Stimulated activated memory B cell treated with anti-CD40 and anti-IgM and Interleukin-4, amounts not matched to agents 10 μg/mL and 1 μg/mL and 100 μg/mL, for 72 hours (primary cell): Measurements from ENCODE around the gene PCK1.

Source experiments
- ATAC-seq: fragments of 150-1000 bp; cut with Tn5 transposase; 2 replicates; pipeline ENCODE4 v1.10.0; 2021
- H3K27ac Mint-ChIP-seq: one replicate; pipeline ENCODE4 v1.8.0; 2022; ENCODE audit warnings: mild to moderate bottlenecking, mixed read lengths
- H3K27me3 Mint-ChIP-seq: one replicate; pipeline ENCODE4 v1.8.0; 2022; ENCODE audit warnings: mixed read lengths
- H3K36me3 Mint-ChIP-seq: one replicate; pipeline ENCODE4 v1.8.0; 2022; ENCODE audit warnings: mixed read lengths
- H3K4me1 Mint-ChIP-seq: one replicate; pipeline ENCODE4 v1.8.0; 2022; ENCODE audit warnings: mixed read lengths
- H3K4me3 Mint-ChIP-seq: one replicate; pipeline ENCODE4 v1.8.0; 2022; ENCODE audit warnings: mild to moderate bottlenecking, moderate library complexity, mixed read lengths
- H3K9me3 Mint-ChIP-seq: one replicate; pipeline ENCODE4 v1.8.0; 2022; ENCODE audit warnings: mixed read lengths

The PCK1 gene

DNA sequence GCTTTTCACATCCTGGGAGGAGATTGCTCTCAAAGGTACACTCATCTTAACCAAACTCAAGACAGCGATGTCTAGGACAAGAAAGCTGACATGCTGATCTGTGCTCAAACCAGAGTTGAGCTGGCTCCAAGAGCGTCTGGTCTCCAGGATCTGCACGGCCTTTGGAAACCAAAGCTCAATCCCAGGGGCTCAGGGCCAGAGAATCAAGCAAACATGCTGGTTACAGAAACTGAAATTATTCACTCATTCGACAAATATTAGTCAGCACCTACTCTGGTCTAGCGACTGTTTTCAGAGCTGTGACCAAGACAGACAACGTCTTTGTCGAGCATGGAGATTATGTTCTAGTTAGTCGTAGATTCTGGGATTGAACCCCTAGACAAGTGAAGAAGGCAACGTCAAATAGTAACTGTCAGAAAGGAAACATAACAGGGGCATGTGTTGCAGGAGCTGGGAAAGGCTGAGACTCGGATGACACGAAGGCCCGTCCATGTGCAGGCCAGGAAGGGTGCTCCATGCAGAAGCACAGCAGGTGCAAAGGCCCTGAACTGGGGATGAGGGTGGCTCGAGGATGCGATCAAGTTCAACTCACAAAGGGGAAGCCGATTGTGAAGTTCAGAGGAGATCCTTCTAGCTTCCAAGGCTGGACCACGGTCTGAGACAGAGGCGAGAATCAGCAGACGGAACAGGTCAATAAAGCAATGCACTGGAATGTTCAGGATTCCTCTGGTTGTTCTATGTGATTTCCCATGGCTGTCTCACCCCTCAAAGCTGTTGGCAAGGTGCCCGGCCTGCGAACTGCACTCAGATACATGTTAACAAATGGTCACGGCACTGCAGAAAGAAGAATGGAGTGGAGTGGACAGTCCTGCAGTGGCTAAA is 12.5 kb upstream of the PCK1 start:
- Mint-ChIP-seq H3K4me1 (no peaks in the 10 kb centered on the region), H3K27ac (no peak overlapping the region), H3K36me3 (no peaks in the 10 kb centered on the region)

DNA sequence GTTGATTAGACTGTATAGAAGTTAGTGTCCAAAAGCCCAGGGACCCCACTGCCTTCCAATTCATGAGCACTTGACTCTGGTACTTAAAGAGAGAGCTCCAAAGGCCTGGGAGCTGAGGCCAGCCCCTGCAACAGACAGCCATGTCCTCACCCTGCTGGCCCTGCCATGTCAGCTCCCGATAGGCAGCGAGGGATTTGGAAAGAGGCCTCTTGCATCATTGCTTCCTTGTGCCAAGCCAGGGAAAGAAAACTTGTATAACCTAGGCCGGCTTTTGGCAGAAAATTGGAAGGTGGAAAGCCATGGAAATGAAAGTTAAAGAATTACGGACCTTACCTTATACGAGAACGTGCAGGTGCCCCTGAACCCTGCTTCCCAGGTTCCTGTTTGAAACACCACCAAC is 8.4 kb upstream of the PCK1 start:
- Mint-ChIP-seq H3K9me3 (no peaks in the 10 kb centered on the region), H3K4me1 (no peaks in the 10 kb centered on the region)

More for the DNA sequence above, 12.5 kb upstream of the PCK1 start:
- no peak overlapping the region for H3K4me3 Mint-ChIP-seq
- peaks cover 34% of the 10 kb centered on the region for H3K27me3 Mint-ChIP-seq
- ATAC-seq: no peak
- H3K9me3 Mint-ChIP-seq: no peaks in the 10 kb centered on the region

DNA sequence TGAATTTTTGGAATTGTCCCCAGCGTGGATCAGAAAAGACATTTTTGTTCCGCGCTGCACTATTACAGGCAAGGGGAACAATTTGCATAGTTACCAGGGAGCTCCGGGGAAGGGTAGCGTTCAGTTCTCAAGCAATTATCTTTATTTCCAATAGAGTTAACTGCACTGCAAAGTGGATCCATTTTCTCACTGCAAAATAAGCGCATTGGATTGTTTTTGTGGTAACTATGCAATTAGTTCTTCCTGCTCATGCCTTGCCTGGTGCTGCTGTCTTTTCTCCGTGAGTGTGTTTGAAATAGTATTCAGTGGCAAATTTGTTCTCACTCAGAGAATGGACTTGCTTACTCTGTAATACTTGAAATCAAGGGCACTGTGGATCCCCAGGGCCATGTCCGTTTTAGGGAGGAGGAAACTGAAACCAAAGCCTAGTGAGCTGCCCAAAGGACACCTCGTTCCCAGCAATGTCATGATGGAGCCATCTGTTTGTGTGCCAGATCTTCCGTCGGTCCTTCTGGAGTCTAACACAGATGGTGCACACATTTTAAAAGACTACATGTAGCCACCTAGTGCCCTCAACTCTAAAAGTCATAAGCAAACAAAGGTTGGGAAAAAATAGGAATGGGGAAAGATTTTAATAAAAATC is 7.4 kb upstream of the PCK1 start:
- Mint-ChIP-seq H3K4me3 (no peak overlapping the region), H3K27ac (no peak overlapping the region), H3K9me3 (no peaks in the 10 kb centered on the region), H3K4me1 (no peaks in the 10 kb centered on the region), H3K36me3 (no peaks in the 10 kb centered on the region), H3K27me3 (peaks cover 36% of the 10 kb centered on the region)
- ATAC-seq: no peak

More for the DNA sequence above, 8.4 kb upstream of the PCK1 start:
- ATAC-seq: no peak
- H3K36me3 Mint-ChIP-seq: no peaks in the 10 kb centered on the region
- H3K27ac Mint-ChIP-seq: no peak overlapping the region
- peaks cover 33% of the 10 kb centered on the region for H3K27me3 Mint-ChIP-seq
- H3K4me3 Mint-ChIP-seq: no peak overlapping the region

DNA sequence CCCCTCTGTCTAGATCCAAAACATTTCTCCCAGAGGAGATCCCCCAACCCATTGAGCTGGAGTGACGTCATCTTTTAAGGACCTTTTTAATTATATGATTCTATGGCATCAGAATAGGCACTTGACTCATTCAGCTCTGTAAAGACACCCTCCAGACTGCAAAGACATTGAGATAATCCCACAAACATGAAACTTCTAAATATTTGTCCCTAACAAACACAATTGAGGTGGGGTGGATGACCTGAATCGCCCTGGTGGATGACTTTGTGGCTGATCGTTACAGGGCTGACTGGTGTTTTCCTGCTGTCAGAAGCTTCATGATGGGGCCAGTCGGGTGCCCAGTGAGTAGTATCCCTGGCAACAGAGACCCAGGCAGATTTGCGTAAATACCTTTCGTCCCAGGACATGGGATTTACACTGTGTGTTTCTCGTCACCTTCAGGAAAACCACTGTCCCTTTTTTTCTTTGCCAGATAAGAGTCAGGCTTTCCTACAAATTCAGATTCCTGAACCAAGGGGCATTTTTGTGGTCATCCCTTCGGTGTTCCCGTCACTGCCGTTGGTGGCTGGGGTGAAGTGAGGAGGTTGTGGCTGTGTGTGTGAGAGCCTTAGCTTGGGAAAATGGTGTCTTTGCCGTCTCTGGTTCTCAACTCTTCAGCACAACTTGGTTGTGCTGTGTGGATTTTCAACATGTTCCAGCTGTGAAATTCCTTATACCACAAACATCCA is 5.3 kb upstream of the PCK1 start:
- ATAC-seq: no peak
- no peaks in the 10 kb centered on the region for H3K9me3 Mint-ChIP-seq
- no peaks in the 10 kb centered on the region for H3K4me1 Mint-ChIP-seq
- no peak overlapping the region for H3K4me3 Mint-ChIP-seq
- no peak overlapping the region for H3K27ac Mint-ChIP-seq
- no peaks in the 10 kb centered on the region for H3K36me3 Mint-ChIP-seq
- peaks cover 40% of the 10 kb centered on the region for H3K27me3 Mint-ChIP-seq

DNA sequence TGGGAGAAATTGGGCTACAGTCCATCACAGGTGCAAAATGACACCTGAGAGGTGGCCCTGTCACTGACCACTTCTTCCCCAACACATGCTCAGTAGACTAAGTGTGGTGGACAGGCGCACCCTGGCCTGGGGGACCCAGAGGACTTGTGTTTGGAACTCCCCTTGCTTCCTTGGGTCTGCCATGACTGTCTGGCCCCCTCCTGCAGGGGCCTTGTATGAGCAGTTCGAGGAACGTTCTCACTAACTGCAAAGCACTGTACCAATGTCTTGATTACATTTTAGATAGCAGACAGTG is 4.0 kb upstream of the PCK1 start:
- Mint-ChIP-seq H3K27ac (no peak overlapping the region), H3K36me3 (no peaks in the 10 kb centered on the region), H3K9me3 (no peaks in the 10 kb centered on the region), H3K27me3 (peaks cover 51% of the 10 kb centered on the region), H3K4me3 (no peak overlapping the region), H3K4me1 (no peaks in the 10 kb centered on the region)
- ATAC-seq: no peak

DNA sequence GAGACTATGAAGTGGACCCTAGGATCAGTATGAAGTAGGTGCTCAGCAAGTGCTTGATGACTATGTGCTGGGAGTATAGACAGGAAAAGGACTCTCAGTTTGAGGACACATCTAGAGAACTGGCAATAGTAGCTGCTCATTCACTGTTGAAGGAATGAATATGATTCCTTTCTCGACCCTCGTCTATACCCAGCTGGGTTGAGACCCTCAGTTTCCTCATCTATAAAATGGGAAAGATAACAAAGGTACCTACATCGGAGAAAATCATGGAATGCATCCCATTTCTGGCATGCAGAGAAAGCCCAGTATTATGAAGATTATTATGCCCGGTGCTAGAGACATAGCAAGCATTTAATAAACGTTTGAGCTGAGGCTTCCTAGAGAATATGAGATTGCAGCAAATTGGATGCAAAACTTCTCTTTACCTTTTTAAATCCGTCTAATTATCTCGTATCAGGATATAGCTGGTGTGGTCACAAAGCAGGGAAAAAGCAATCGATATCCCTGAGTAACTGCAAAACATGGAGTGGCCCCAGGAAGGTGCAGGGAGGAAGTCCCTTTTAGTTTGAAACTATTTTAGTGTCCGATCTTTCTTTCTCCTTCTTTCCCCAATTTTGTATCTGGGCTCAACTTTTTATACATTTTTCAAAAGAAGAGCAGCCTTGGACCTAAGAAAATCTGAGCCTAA is 2.8 kb upstream of the PCK1 start:
- peaks cover 52% of the 10 kb centered on the region for H3K27me3 Mint-ChIP-seq
- no peaks in the 10 kb centered on the region for H3K4me1 Mint-ChIP-seq

DNA sequence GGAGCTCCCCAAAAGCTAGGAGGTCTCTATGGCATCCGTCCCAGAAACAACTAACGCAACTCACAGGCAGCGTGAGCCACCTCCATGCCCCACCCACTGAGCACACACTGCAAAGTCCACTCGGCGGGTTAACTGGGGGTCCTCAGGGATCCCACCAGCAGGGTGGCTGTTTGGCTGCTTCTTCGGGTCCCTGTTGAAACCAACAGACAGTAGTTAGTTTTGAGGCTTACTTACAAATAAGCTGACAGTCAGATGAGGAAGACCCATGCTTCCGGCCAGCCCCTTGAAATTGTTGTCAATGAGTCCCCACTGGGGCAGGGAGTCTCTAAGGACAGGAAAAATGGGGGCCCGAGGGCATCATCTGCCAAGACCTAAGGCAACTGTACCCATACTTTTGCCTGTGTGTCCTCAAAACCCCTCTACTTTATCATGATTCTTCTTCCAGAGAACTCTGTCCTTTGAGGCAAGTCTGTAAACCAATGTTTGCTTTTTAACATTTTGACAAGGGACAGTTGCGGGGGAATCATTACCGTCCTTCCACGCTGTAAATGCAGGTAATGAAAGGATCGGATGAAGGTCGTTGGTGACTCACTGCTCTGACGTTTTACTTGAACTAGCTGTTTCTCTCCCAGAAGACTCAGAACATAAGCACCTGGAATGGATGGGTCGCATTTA is 2.2 kb upstream of the PCK1 start:
- Mint-ChIP-seq H3K9me3 (no peaks in the 10 kb centered on the region), H3K4me1 (no peaks in the 10 kb centered on the region), H3K36me3 (no peaks in the 10 kb centered on the region), H3K27me3 (peaks cover 57% of the 10 kb centered on the region), H3K27ac (no peak overlapping the region), H3K4me3 (no peak overlapping the region)
- ATAC-seq: no peak

More for the DNA sequence above, 2.8 kb upstream of the PCK1 start:
- ATAC-seq: no peak
- Mint-ChIP-seq H3K4me3 (no peak overlapping the region), H3K36me3 (no peaks in the 10 kb centered on the region), H3K9me3 (no peaks in the 10 kb centered on the region), H3K27ac (no peak overlapping the region)

DNA sequence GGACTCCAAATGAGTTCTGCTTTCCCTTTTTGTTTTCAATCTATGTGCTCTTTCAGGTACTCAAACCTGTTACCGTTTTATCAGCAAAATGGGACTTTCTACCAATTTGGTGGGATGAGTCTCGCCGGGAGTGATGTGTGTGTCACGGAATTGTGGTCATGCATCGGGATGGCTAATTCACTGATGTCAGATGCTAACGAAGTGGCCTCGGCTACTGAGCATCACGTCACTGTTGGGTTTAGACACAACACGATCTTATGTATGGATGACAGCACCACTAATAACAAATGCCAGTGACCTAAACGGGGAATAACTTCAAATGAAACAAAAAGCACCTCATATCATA is 1.6 kb upstream of the PCK1 start:
- H3K27me3 Mint-ChIP-seq: peaks cover 62% of the 10 kb centered on the region
- no peaks in the 10 kb centered on the region for H3K4me1 Mint-ChIP-seq
- no peaks in the 10 kb centered on the region for H3K36me3 Mint-ChIP-seq
- no peak overlapping the region for H3K4me3 Mint-ChIP-seq
- H3K27ac Mint-ChIP-seq: no peak overlapping the region
- no peak for ATAC-seq
- no peaks in the 10 kb centered on the region for H3K9me3 Mint-ChIP-seq

DNA sequence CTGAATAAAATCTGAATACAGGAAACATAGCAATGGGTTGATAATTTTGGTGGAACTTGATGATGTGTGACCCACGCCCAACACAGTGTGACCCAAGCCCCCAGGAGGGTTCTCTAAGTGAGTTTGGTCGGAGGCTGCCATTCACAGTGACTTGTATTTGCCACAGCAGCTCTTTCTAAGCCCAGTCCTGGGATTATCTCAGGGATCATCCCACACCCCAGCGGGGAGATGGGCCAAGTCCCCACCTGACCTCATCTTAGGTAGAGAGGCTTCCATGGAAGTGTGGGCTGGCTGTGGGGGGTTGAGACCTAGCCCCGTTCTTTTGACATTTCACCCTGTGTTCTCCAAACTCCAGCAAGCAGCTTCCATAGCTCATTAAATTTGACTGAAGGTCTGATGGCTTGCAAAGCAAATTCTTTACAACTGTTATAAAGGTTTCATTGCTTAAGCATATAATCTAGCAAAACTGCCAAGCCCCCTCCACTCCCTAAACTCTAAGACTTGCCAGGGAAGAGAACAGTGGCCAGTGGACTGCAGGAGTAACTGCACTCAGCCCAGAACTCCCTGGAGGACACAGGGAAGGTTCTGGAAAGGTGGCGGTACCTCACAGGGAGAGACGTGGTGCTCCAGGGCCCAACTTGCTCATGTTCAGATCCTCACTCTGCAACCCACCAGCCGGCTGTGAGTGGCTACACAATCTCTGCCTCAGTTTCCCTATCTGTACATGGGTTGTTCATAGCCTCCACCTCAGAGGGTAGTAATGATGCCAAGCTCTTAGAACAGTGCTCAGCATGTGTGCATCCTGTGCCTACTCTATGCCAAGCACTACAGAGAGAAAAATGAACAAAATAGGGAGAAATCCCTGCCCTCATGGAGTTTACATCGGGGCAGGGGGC is 1.0 kb upstream of the PCK1 start:
- Mint-ChIP-seq H3K36me3 (no peaks in the 10 kb centered on the region), H3K27ac (no peak overlapping the region), H3K4me1 (no peaks in the 10 kb centered on the region), H3K4me3 (no peak overlapping the region), H3K27me3 (peaks cover 69% of the 10 kb centered on the region), H3K9me3 (no peaks in the 10 kb centered on the region)
- no peak for ATAC-seq

DNA sequence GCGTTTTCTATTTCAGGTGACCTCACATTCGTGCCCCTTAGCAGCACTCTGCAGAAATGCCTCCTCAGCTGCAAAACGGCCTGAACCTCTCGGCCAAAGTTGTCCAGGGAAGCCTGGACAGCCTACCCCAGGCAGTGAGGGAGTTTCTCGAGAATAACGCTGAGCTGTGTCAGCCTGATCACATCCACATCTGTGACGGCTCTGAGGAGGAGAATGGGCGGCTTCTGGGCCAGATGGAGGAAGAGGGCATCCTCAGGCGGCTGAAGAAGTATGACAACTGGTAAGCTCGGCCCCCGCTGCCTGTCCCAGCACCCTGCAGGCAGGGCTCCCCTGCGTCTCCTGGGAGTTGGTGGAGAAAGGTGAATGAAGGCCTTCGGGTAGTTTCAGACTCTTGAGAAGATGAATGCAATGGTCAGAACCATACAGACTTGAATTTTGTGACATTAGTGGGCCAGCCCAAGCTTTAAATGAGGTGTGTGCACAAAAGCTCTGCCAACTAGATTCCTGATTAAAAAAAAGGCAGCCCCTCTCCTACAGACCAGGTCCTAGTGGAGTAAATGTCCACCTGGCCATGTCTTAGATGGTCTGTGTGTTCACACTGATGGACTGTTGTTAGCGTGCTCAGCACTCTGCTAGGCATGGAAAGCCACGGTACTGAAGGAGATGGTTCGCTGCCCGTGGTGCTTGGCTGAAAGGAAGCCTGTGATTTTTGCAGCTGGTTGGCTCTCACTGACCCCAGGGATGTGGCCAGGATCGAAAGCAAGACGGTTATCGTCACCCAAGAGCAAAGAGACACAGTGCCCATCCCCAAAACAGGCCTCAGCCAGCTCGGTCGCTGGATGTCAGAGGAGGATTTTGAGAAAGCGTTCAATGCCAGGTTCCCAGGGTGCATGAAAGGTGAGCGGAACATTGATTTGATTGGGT is 708 bp downstream of the PCK1 start:
- no peak overlapping the region for H3K4me3 Mint-ChIP-seq
- H3K27me3 Mint-ChIP-seq: peaks cover 66% of the 10 kb centered on the region
- H3K4me1 Mint-ChIP-seq: no peaks in the 10 kb centered on the region
- no peak overlapping the region for H3K27ac Mint-ChIP-seq
- no peak for ATAC-seq
- no peaks in the 10 kb centered on the region for H3K36me3 Mint-ChIP-seq
- H3K9me3 Mint-ChIP-seq: no peaks in the 10 kb centered on the region

DNA sequence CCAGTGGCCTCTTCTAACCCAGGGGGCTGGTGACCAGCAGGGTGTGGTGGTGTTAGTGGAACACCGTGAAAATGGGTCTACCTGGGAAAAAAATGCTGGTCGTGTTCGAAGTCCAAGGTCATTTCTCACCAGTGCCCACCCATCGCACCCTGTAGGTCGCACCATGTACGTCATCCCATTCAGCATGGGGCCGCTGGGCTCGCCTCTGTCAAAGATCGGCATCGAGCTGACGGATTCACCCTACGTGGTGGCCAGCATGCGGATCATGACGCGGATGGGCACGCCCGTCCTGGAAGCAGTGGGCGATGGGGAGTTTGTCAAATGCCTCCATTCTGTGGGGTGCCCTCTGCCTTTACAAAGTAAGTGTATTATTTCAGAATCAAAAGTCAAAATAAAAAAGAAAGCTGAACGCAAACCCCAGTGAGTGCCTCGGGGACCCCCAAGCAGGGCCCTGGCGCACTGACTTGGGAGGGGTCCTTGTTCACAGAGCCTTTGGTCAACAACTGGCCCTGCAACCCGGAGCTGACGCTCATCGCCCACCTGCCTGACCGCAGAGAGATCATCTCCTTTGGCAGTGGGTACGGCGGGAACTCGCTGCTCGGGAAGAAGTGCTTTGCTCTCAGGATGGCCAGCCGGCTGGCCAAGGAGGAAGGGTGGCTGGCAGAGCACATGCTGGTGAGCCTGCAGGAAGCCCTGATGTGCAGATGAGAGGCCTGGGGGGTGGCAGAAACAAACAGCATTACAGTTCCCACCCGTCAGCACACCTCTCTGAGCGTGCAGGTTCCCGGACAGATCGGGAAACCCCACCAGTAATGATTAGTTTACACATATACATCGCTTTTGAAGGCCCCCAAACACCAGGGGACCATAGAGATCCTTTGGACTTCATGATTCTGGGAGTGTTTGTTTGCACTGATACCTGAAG is 1.9 kb downstream of the PCK1 start:
- Mint-ChIP-seq H3K4me3 (no peak overlapping the region), H3K4me1 (no peaks in the 10 kb centered on the region), H3K36me3 (no peaks in the 10 kb centered on the region), H3K9me3 (no peaks in the 10 kb centered on the region), H3K27me3 (peaks cover 61% of the 10 kb centered on the region), H3K27ac (no peak overlapping the region)
- no peak for ATAC-seq

DNA sequence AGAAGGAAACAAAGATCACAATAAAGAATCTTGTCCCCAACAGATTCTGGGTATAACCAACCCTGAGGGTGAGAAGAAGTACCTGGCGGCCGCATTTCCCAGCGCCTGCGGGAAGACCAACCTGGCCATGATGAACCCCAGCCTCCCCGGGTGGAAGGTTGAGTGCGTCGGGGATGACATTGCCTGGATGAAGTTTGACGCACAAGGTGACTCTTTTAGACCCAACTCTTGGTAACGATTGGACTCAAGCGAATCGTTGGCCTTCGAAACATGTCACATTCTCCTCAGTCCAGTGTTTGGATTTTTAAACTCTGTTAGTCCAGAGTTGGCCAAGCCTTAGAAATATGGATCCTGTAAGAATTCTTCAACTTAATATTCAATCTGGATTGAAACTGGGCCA is 2.6 kb downstream of the PCK1 start:
- Mint-ChIP-seq H3K4me3 (no peak overlapping the region), H3K4me1 (no peaks in the 10 kb centered on the region), H3K27ac (no peak overlapping the region), H3K36me3 (no peaks in the 10 kb centered on the region), H3K27me3 (peaks cover 62% of the 10 kb centered on the region), H3K9me3 (no peaks in the 10 kb centered on the region)
- ATAC-seq: no peak
